ENCODE data around the gene PXN.
"Not testable (repeated sequence)": the region's sequence is repeated elsewhere in the genome, so short reads cannot be mapped to it uniquely, and the experiment has no call there.

The PXN gene

GRCh38 chr12:120261951-120262851 is 3.3 kb downstream of the PXN start:
- DNase-seq, result peak; percentile 25

- no peak for DNase-seq
These were observed 4.9 kb downstream of the PXN start for GRCh38 chr12:120260607-120261006.

GRCh38 chr12:120259418-120260202 is 5.9 kb downstream of the PXN start:
- no peak for DNase-seq

- DNase-seq, result no peak
These were observed 7.1 kb downstream of the PXN start for GRCh38 chr12:120258323-120258896.

- no peak for DNase-seq
These were observed 8.3 kb downstream of the PXN start for GRCh38 chr12:120257041-120257821.

- DNase-seq, result no peak
These were observed 10.7 kb downstream of the PXN start for GRCh38 chr12:120254809-120255208.

GRCh38 chr12:120253313-120253712 is 12.2 kb downstream of the PXN start:
- peak; percentile 50 for DNase-seq

- peak; percentile 63 for DNase-seq
These were observed 13.2 kb downstream of the PXN start for GRCh38 chr12:120252071-120252906.

GRCh38 chr12:120251364-120252070 is 14.0 kb downstream of the PXN start:
- not testable (repeated sequence) for DNase-seq

- peak; percentile 31 for DNase-seq
These were observed 15.4 kb downstream of the PXN start for GRCh38 chr12:120249875-120250795.

GRCh38 chr12:120249266-120249874 is 16.2 kb downstream of the PXN start:
- DNase-seq, result peak; percentile 29

- no peak for DNase-seq
These were observed 17.9 kb downstream of the PXN start for GRCh38 chr12:120247621-120248030.

GRCh38 chr12:120247183-120247582 is 18.3 kb downstream of the PXN start:
- no peak for DNase-seq

- not testable (repeated sequence) for DNase-seq
These were observed 18.8 kb downstream of the PXN start for GRCh38 chr12:120246705-120247104.

GRCh38 chr12:120242971-120243699 is 22.4 kb downstream of the PXN start:
- no peak for DNase-seq

- peak; percentile 91 for DNase-seq
These were observed 23.2 kb downstream of the PXN start for GRCh38 chr12:120242275-120242799.

- no peak for DNase-seq
These were observed 23.8 kb downstream of the PXN start for GRCh38 chr12:120241561-120242274.

GRCh38 chr12:120240495-120240833 is 25.1 kb downstream of the PXN start:
- DNase-seq, result no peak
